Activated CD8-positive, alpha-beta T cell treated with anti-CD3 and anti-CD28 coated beads for 36 hours (primary cell): ENCODE results near the gene BANP. TPM values are rescaled to one million over a fixed set of nuclear protein-coding genes. Genes with fewer than 3 reads are reported as not detected.
A peak's percentile ranks its signal among the peaks of the same experiment; 100 is the strongest.

Experiments
- ATAC-seq: fragments of 200-7000 bp; cut with Tn5 transposase; one replicate; pipeline ENCODE4 v1.10.0; 2021; ENCODE audit warnings: mild to moderate bottlenecking, moderate library complexity
- CTCF ChIA-PET: fragments of 350-600 bp; sonication (Branson Sonifier 250); formaldehyde crosslinking; loops from one replicate; lab custom pipeline; 2021; ENCODE audit warnings: antibody characterized with exemption; lab: Charles Lee
- POLR2A ChIA-PET: fragments of 350-600 bp; sonication (Branson Sonifier 250); formaldehyde crosslinking; loops from one replicate; lab custom pipeline; 2021; ENCODE audit warnings: antibody characterized with exemption; lab: Charles Lee
- DNase-seq: peaks from one replicate; pipeline ENCODE4 v3.0.0-alpha.2; 2020
- H3K27ac Mint-ChIP-seq: one replicate; pipeline ENCODE4 v1.8.0; 2021; ENCODE audit warnings: mild to moderate bottlenecking, mixed read lengths
- H3K27me3 Mint-ChIP-seq: one replicate; pipeline ENCODE4 v1.8.0; 2021; ENCODE audit warnings: mixed read lengths
- H3K36me3 Mint-ChIP-seq: one replicate; pipeline ENCODE4 v1.8.0; 2021; ENCODE audit warnings: low read depth, mixed read lengths
- H3K4me1 Mint-ChIP-seq: one replicate; pipeline ENCODE4 v1.8.0; 2021; ENCODE audit warnings: low read depth, mixed read lengths
- H3K4me3 Mint-ChIP-seq: one replicate; pipeline ENCODE4 v1.8.0; 2021; ENCODE audit warnings: mild to moderate bottlenecking, moderate library complexity, mixed read lengths
- H3K9me3 Mint-ChIP-seq: one replicate; pipeline ENCODE4 v1.8.0; 2021; ENCODE audit warnings: mixed read lengths
- CTCF ChIP-seq: fragments of 200-600 bp; IDR thresholded peaks from one replicate; pipeline ENCODE4 v1.8.0; 2022; ENCODE audit warnings: antibody characterized with exemption, mild to moderate bottlenecking
- intact Hi-C: fragments of 100-400 bp; cut with micrococcal nuclease; formaldehyde crosslinking; loops from one replicate; pipeline ENCODE4 v1.10.0; 2022
- total RNA-seq, 2 experiments: library from RNA; stranded (reverse); gene quantifications; one replicate each; pipeline ENCODE4 v1.2.3, GENCODE V29; 2021

Gene BANP
- total RNA-seq, 2 experiments from 2014 or later: 32.1 to 36.1 TPM

GRCh38 chr16:87924811-87925670 lies 26.2 kb upstream of the BANP start:
- Mint-ChIP-seq H3K36me3 (no peaks in the 10 kb centered on the region), H3K27ac (no peak overlapping the region), H3K9me3 (no peaks in the 10 kb centered on the region), H3K27me3 (peaks cover 3% of the 10 kb centered on the region), H3K4me3 (no peak overlapping the region), H3K4me1 (peaks cover 9% of the 10 kb centered on the region)
- ChIA-PET POLR2A (interaction anchor here (0.9 kb wide), 1 partner anchor 56 kb away, joined by 4 read pairs; the partner anchor contains the start of gene SLC7A5), CTCF (interaction anchor here (1.0 to 2.4 kb wide), 2 partner anchors 75 to 146 kb away, joined by 3 to 8 read pairs; no protein-coding TSS in a partner anchor)
- intact Hi-C loops: no loop called here
- DNase-seq: no peak
- TF ChIP-seq CTCF: no peak
- no peak for ATAC-seq

DNA sequence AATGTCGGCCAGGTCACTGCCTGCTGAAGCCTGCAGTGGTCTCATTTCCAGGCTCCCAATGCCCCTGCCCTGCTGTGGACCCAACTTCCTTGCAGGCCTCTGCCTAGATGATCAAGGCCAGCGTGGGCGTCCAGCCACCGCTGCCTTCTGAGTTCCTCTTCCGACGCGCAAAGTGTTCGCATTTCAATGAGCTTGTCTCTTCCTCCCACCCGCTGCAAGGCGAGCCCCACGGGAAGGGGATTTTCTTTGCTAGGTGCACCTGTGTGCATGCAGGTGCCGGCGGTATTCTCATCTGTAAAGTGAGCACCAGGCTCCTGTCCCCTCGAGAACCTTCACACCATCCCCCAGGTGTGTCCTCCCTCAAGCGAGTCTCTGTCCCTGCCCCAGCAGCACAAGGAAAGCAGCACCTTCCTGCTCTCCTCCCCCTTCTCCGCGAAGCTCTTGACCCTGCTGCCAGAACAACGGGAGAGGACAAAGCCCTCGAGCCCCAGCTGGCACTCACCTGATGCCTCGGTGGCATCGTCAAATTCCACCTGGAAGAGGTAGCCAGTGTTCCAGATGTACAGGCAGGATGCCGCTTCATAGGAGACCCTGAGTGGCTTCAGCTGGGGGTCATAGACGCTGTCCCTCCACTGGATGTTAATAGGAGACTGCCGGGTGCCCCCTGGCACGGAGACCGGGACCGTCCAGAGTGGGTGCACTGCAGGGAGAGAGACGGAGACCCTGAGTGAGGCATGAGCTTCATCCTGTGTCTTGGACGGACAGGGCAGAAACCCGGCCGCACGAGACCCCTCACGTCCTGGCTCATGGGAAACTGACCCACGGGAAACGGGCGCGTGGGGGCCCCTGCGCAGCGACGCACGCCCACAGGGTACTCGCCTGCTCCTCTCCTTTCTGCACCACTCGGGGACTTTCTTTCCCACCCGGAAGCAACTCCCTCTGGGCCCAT lies 24.7 kb upstream of the BANP start:
- no peaks in the 10 kb centered on the region for H3K36me3 Mint-ChIP-seq
- CTCF ChIA-PET: interaction anchor here (0.6 to 2.4 kb wide), 3 partner anchors 11 to 101 kb away, joined by 3 to 8 read pairs (median 3); no protein-coding TSS in a partner anchor
- POLR2A ChIA-PET: interaction anchor here (0.9 kb wide), 1 partner anchor 57 kb away, joined by 4 read pairs; the partner anchor contains the start of gene SLC7A5
- peaks cover 9% of the 10 kb centered on the region for H3K4me1 Mint-ChIP-seq
- DNase-seq (peak; percentile 68), ATAC-seq (peak; percentile 76)
- H3K27me3 Mint-ChIP-seq: peaks cover 3% of the 10 kb centered on the region
- H3K4me3 Mint-ChIP-seq: no peak overlapping the region
- no peaks in the 10 kb centered on the region for H3K9me3 Mint-ChIP-seq
- H3K27ac Mint-ChIP-seq: no peak overlapping the region
- intact Hi-C loops: no loop called here
- TF ChIP-seq CTCF: no peak

DNA sequence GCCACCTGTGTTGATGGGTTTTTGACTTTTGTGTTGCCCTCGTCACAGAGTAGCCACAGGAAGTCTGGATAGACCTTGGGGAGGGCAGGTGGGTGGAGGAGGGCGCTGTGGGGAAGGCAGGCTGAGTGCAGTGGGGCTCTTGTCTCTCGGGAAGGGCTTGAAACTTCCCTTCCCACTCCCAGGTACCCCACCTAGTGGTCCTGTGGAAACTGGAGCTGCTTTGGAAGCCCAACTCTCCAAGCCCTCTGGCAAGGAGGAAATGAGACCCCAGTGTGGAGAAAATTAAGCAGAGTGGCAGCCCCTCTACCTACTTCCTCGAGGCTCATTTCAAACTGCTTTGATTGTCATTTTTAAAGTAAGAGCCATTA lies 24.1 kb upstream of the BANP start:
- no peak for TF ChIP-seq CTCF
- ChIA-PET POLR2A (interaction anchor here (1.2 kb wide), 1 partner anchor 53 kb away, joined by 3 read pairs; no protein-coding TSS in a partner anchor), CTCF (interaction anchor here (0.8 to 2.4 kb wide), 2 partner anchors 24 to 77 kb away, joined by 3 to 8 read pairs; partner anchors contain the start of gene BANP)
- intact Hi-C loops: no loop called here
- H3K4me1 Mint-ChIP-seq: peaks cover 9% of the 10 kb centered on the region
- no peak overlapping the region for H3K27ac Mint-ChIP-seq
- peaks cover 3% of the 10 kb centered on the region for H3K27me3 Mint-ChIP-seq
- ATAC-seq: no peak
- H3K4me3 Mint-ChIP-seq: no peak overlapping the region
- H3K9me3 Mint-ChIP-seq: no peaks in the 10 kb centered on the region
- no peak for DNase-seq
- H3K36me3 Mint-ChIP-seq: no peaks in the 10 kb centered on the region

- ChIA-PET CTCF (no interaction called here), POLR2A (interaction anchor here (1.2 kb wide), 1 partner anchor 151 kb away, joined by 6 read pairs; no protein-coding TSS in a partner anchor)
- DNase-seq (no peak), ATAC-seq (no peak)
- Mint-ChIP-seq H3K9me3 (no peaks in the 10 kb centered on the region), H3K4me1 (peaks cover 9% of the 10 kb centered on the region), H3K27ac (no peak overlapping the region), H3K4me3 (no peak overlapping the region), H3K27me3 (peaks cover 3% of the 10 kb centered on the region), H3K36me3 (no peaks in the 10 kb centered on the region)
- intact Hi-C loops: no loop called here
- TF ChIP-seq CTCF: no peak
Observed at GRCh38 chr16:87929986-87930385, 21.2 kb upstream of the BANP start.
